HepG2 (cell line): ENCODE data around the gene NXN. TPM values are rescaled to one million over a fixed set of nuclear protein-coding genes. Genes with fewer than 3 reads are reported as not detected.

ENCODE experiments used
- ARID5B ChIP-seq: IDR thresholded peaks from 2 replicates; pipeline ENCODE4 v1.4.0; 2020; ENCODE audit warnings: mild to moderate bottlenecking, missing genetic modification reagents
- ATF2 ChIP-seq: sonication (generic); formaldehyde crosslinking; IDR thresholded peaks from 2 replicates; pipeline ENCODE4 v1.4.0; 2020; ENCODE audit warnings: missing genetic modification reagents
- ETV5 ChIP-seq: IDR thresholded peaks from 2 replicates; pipeline ENCODE4 v1.6.1; 2018; ENCODE audit warnings: missing biosample characterization, missing genetic modification reagents, inconsistent platforms, borderline replicate concordance
- HDAC6 ChIP-seq: fragments of 200-600 bp; sonication (generic); IDR thresholded peaks from 2 replicates; pipeline ENCODE4 v1.7.0; 2017; ENCODE audit warnings: mild to moderate bottlenecking, antibody characterized with exemption, low read length, low read depth
- HNRNPK ChIP-seq: fragments of 200-400 bp; formaldehyde crosslinking; IDR thresholded peaks from 2 replicates; pipeline ENCODE4 v1.6.1; 2018; ENCODE audit warnings: low read length, low read depth, moderate library complexity, mild to moderate bottlenecking; ENCODE audit not compliant: poor library complexity, severe bottlenecking
- KLF13 ChIP-seq: sonication (generic); formaldehyde crosslinking; IDR thresholded peaks from 2 replicates; pipeline ENCODE4 v1.4.0; 2020; ENCODE audit warnings: mild to moderate bottlenecking, missing genetic modification reagents
- MED13 ChIP-seq: sonication (generic); formaldehyde crosslinking; IDR thresholded peaks from 2 replicates; pipeline ENCODE4 v1.5.0; 2020; ENCODE audit warnings: missing genetic modification reagents
- MLXIP ChIP-seq: sonication (generic); formaldehyde crosslinking; IDR thresholded peaks from 2 replicates; pipeline ENCODE4 v1.9.0; 2021; ENCODE audit warnings: missing genetic modification reagents, borderline replicate concordance
- SALL2 ChIP-seq: sonication (generic); formaldehyde crosslinking; IDR thresholded peaks from 2 replicates; pipeline ENCODE4 v1.8.1; 2023; ENCODE audit warnings: mild to moderate bottlenecking, missing genetic modification reagents, inconsistent platforms
- SKI ChIP-seq: fragments of 450-650 bp; IDR thresholded peaks from one replicate; pipeline ENCODE4 v1.6.1; 2018; ENCODE audit warnings: mild to moderate bottlenecking; ENCODE audit not compliant: partially characterized antibody
- SRSF9 ChIP-seq: fragments of 200-400 bp; formaldehyde crosslinking; IDR thresholded peaks from 2 replicates; pipeline ENCODE4 v1.6.1; 2018; ENCODE audit warnings: borderline replicate concordance, mild to moderate bottlenecking, low read depth, low read length; ENCODE audit not compliant: insufficient read depth, poor library complexity, severe bottlenecking
- STAG1 ChIP-seq: sonication (generic); formaldehyde crosslinking; IDR thresholded peaks from 2 replicates; pipeline ENCODE4 v1.4.0; 2020; ENCODE audit warnings: missing genetic modification reagents
- TCF12 ChIP-seq, 2 experiments: fragments of 450-650 bp in 1 of 2; sonication (generic) in 1 of 2; formaldehyde crosslinking in 1 of 2; IDR thresholded peaks; 2 replicates each; pipeline versions ENCODE4 v1.6.1 to v1.8.0; 2017 to 2022; ENCODE audit warnings: antibody characterized with exemption in 1 of 2, mild to moderate bottlenecking in 1 of 2, missing genetic modification reagents in 1 of 2, moderate library complexity in 1 of 2
- ZC3H4 ChIP-seq: sonication (generic); formaldehyde crosslinking; IDR thresholded peaks from 2 replicates; pipeline ENCODE4 v1.4.0; 2020; ENCODE audit warnings: missing genetic modification reagents, borderline replicate concordance
- ZFP41 ChIP-seq: sonication (generic); formaldehyde crosslinking; IDR thresholded peaks from 2 replicates; pipeline ENCODE4 v1.4.0; 2020; ENCODE audit warnings: mild to moderate bottlenecking, missing genetic modification reagents, borderline replicate concordance
- ZNF101 ChIP-seq: sonication (generic); formaldehyde crosslinking; IDR thresholded peaks from 2 replicates; pipeline ENCODE4 v1.4.0; 2020; ENCODE audit warnings: mild to moderate bottlenecking, low read depth, missing genetic modification reagents, borderline replicate concordance
- ZNF205 ChIP-seq: IDR thresholded peaks from 2 replicates; pipeline ENCODE4 v1.6.1; 2018; ENCODE audit warnings: missing biosample characterization, missing genetic modification reagents
- ZNF317 ChIP-seq: sonication (generic); formaldehyde crosslinking; IDR thresholded peaks from 2 replicates; pipeline ENCODE4 v1.5.0; 2020; ENCODE audit warnings: mild to moderate bottlenecking, missing genetic modification reagents
- ZNF331 ChIP-seq: sonication (generic); formaldehyde crosslinking; IDR thresholded peaks from 2 replicates; pipeline ENCODE4 v1.4.0; 2020; ENCODE audit warnings: missing genetic modification reagents
- ZNF460 ChIP-seq: sonication (generic); formaldehyde crosslinking; IDR thresholded peaks from 2 replicates; pipeline ENCODE4 v1.5.1; 2020; ENCODE audit warnings: missing genetic modification reagents, mild to moderate bottlenecking, borderline replicate concordance
- ZNF83 ChIP-seq: sonication (generic); formaldehyde crosslinking; IDR thresholded peaks from 2 replicates; pipeline ENCODE4 v1.4.0; 2020; ENCODE audit warnings: missing genetic modification reagents, mild to moderate bottlenecking, borderline replicate concordance
- ZNF839 ChIP-seq: sonication (generic); formaldehyde crosslinking; IDR thresholded peaks from 2 replicates; pipeline ENCODE4 v1.4.0; 2020; ENCODE audit warnings: missing genetic modification reagents, mild to moderate bottlenecking, borderline replicate concordance
- polyA plus RNA-seq, 8 experiments: library from polyadenylated mRNA; depleted of rRNA in 3 of 8; stranded (reverse) in 7 of 8; unstranded in 1 of 8; fragments of >200 nt; fragmentation: Illumina TruSeq in 4 of 8; extraction: Trizol in 4 of 8; gene quantifications; 2 replicates each; pipeline versions ENCODE4 v1.2.1 to v1.2.3, GENCODE V29; 2011 to 2016; ENCODE audit warnings: low read depth in 4 of 8, missing spikeins in 1 of 8, mixed read lengths in 1 of 8; ENCODE audit not compliant: insufficient read depth in 1 of 8
- total RNA-seq, 5 experiments: library from RNA; depleted of rRNA; stranded (reverse); fragments of >200 nt; fragmentation: Illumina TruSeq; extraction: Trizol; gene quantifications; 2 replicates each; pipeline ENCODE4 v1.2.3, GENCODE V29; 2016; ENCODE audit warnings: low read depth in 1 of 5

Gene NXN
- total and polyA plus RNA-seq, 2 of the 13 experiments (the other 11 are each of a cell fraction or from before 2014, with no cell fraction given): 22.2 to 24.3 TPM

GRCh38 chr17:930258-930657 lies 49.3 kb downstream of the NXN start (continued):
- peak; percentile 96 for TF ChIP-seq ZNF331 (CRISPR knock-in tag)
- no peak for TF ChIP-seq TCF12 (IDR thresholded peaks at IDR 0.05)
- 0 out of 2 replicates have a peak, but pooled peaks have one; percentile 34 for TF ChIP-seq TCF12 (CRISPR knock-in tag; IDR thresholded peaks at IDR 0.05)
- no peak for TF ChIP-seq ZNF101 (CRISPR knock-in tag)
- peak; percentile 99 for TF ChIP-seq ETV5
- TF ChIP-seq MLXIP (CRISPR knock-in tag): no peak
- TF ChIP-seq ZFP41 (CRISPR knock-in tag): no peak
- no peak for TF ChIP-seq HDAC6
- peak; percentile 60; the same call in 1 of the 2 replicates for TF ChIP-seq ZNF317 (CRISPR knock-in tag)
- TF ChIP-seq SALL2 (CRISPR knock-in tag): 0 out of 2 replicates have a peak, but pooled peaks have one; percentile 47
- TF ChIP-seq ZNF83 (CRISPR knock-in tag): no peak
- no peak; the same call in 1 of the 2 replicates for TF ChIP-seq ZNF460
- no peak for TF ChIP-seq ZNF839 (CRISPR knock-in tag)
- TF ChIP-seq ARID5B (CRISPR knock-in tag): peak; percentile 99
- TF ChIP-seq SRSF9: no peak
- peak; percentile 90 for TF ChIP-seq ATF2 (CRISPR knock-in tag)
- no peak for TF ChIP-seq HNRNPK
- TF ChIP-seq MED13 (CRISPR knock-in tag): no peak
- no peak for TF ChIP-seq KLF13
- TF ChIP-seq SKI: peak; percentile 100
- peak; percentile 82; the same call in 1 of the 2 replicates for TF ChIP-seq ZNF205 (CRISPR knock-in tag)
- peak; percentile 31; the same call in 1 of the 2 replicates for TF ChIP-seq STAG1 (CRISPR knock-in tag)
- no peak for TF ChIP-seq ZC3H4 (CRISPR knock-in tag)
